GM12873 (cell line): Measurements from ENCODE around the gene NOC4L.

Source experiments
- TF ChIP-seq, protein P1 (sequence below): IDR thresholded peaks from 2 replicates; pipeline ENCODE4 v1.5.1; 2012; ENCODE audit warnings: low read depth, mild to moderate bottlenecking, moderate library complexity, low read length, control low read depth; ENCODE audit not compliant: insufficient read depth; ENCODE audit errors: missing control alignments

Gene NOC4L

DNA sequence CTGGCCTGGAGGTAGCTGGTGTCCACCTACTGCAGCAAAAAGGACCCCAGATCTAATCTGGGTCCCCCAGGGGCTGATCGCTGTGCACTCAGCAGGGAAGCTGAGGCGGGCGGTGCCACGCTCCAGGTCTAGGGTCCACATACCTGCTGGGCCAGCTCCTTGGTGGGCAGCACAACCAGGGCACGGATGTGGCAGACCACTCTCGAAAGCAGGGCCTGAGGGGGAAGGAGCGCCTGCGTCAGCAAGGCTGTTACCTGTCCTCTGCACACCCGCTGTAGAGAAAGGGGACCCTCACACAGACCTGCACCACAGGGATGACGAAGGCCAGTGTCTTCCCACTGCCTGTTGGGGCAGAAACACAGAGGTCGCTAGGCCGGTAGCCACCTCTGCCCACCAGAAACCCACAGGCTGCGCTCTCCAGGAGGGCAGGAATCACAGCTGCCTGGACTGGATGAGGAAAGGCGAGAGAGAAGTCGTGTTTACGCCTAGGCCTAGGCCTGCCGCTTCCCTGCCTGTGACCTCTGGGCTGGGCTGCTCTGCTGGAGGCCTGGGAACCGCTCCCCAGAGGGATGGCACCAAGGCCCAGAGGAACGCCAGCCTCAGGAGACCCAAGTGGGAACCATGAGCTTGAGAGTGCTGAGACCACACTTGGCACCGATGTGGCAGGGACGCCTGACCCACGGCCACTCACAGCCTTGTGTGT, 2.1 kb upstream of the NOC4L start:
- TF ChIP-seq, protein P1, sequence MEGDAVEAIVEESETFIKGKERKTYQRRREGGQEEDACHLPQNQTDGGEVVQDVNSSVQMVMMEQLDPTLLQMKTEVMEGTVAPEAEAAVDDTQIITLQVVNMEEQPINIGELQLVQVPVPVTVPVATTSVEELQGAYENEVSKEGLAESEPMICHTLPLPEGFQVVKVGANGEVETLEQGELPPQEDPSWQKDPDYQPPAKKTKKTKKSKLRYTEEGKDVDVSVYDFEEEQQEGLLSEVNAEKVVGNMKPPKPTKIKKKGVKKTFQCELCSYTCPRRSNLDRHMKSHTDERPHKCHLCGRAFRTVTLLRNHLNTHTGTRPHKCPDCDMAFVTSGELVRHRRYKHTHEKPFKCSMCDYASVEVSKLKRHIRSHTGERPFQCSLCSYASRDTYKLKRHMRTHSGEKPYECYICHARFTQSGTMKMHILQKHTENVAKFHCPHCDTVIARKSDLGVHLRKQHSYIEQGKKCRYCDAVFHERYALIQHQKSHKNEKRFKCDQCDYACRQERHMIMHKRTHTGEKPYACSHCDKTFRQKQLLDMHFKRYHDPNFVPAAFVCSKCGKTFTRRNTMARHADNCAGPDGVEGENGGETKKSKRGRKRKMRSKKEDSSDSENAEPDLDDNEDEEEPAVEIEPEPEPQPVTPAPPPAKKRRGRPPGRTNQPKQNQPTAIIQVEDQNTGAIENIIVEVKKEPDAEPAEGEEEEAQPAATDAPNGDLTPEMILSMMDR = no peak

DNA sequence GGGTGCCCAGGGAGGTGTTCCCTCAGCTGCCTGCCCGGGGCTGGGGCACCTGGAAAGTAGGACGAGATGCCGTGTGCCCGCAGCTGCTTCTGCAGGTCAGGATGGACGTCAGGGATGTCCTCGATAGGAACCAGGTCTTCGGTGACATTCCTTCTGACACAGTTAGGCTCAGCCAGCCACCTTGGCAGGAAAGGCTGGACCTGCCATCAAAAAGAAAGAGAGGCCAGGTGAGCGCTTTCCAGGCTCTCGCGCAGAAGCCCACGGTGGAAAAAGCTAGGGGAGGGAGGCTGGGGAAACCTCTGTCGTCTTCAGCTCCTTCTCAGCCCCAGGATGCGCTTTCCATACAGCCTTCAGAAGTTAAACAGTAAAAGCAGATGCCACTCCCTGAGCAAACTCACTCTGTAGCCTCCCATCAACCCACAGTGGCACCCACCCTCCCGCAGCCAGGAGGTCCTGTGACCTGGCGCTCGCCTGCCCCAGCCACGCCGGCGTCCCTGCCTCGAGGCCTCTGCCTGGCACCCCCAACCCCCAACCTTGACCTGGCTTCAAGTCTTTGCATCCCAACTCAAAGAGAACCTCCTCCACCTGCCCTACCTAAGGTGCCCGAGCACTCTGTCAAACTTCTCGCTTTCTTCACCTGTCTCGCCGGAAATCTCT, 1.4 kb upstream of the NOC4L start:
- TF ChIP-seq, protein P1 = no peak

DNA sequence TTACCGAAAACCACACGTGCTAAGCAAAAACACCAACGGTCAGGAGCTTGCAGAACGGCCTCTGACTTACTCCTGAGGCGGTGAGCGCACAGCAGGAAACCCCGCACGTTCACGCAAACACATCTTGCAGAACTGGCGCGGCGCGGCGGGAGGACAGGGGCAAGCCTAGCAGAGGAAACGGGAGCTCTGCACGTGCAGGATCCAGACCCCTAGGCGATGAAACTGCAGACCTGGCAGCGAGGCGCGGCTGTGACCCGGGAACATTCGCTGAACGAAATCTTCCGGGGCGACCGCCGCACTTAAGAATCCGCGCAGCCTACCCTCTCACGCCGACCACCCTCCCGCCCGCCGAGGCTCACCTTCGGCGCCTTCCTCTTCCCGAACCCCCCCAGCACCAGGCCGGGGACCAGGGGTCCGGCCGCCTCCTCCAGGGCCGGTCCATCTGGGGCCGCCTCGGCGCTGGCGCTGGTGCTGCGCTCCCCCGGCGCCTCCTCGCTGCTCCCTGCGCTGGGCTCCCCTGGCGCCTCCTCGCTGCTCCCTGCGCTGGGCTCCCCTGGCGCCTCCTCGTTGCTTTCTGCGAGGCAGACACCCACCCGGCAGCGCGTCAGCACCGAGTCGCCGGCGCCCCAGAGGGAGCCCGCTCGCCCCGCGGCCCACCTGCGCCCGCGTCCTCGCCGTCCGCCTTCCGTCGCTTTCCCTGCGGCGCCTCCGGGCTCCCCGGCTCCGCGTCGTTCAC, 753 bp upstream of the NOC4L start:
- TF ChIP-seq, protein P1 = no peak

DNA sequence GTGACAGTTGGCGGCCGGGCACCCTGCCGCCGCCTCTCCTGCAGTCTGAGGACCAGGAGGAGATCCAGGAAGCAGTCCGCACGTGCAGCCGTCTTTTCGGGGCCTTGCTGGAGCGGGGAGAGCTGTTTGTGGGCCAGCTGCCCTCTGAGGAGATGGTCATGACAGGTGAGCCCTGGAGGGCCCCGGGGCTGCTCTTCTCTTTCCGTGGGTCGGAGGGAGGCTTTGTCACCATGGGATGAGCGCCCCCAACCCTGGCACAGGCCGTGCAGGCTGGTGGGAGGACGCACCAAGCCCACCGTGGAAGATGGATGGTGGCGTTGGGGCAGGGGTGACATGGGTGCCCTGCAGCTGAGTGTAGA, 532 bp downstream of the NOC4L start:
- TF ChIP-seq, protein P1 = no peak

DNA sequence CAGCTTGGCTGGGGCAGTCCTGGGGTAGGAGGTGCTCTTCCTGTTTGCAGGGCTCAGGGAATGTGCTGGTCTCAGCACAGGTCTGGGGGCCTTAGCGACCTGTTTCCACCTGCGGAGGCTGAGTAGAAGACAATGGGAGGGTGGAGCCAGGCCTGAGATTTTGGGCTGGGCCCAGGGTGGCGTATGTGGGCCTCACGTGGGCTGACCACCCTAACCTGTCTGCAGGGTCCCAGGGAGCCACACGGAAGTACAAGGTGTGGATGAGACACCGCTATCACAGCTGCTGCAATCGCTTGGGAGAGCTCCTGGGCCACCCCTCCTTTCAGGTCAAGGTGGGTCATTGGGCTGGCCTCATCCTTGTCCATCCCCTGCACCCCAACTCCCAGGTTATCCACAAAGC, 1.1 kb downstream of the NOC4L start:
- TF ChIP-seq, protein P1 = no peak

DNA sequence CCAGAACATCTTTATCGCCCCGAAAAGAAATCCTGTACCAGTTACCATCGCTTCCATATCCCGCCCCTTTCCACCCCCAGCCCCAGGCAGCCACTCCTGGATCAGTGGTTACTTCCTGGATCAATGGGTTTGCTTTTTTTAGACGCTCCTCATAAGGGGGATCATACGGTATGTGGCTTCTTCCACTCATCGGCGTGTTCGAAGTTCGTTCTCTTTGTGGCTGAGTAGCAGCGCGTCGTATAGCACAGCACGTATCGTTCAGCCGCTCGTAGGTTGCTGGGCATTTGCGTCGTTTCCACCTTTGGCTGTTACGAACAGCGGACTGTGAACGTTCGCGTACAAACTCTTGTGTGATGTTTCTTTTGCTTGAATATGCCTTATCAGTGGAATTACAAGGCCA, 1.8 kb downstream of the NOC4L start:
- TF ChIP-seq, protein P1 = no peak

DNA sequence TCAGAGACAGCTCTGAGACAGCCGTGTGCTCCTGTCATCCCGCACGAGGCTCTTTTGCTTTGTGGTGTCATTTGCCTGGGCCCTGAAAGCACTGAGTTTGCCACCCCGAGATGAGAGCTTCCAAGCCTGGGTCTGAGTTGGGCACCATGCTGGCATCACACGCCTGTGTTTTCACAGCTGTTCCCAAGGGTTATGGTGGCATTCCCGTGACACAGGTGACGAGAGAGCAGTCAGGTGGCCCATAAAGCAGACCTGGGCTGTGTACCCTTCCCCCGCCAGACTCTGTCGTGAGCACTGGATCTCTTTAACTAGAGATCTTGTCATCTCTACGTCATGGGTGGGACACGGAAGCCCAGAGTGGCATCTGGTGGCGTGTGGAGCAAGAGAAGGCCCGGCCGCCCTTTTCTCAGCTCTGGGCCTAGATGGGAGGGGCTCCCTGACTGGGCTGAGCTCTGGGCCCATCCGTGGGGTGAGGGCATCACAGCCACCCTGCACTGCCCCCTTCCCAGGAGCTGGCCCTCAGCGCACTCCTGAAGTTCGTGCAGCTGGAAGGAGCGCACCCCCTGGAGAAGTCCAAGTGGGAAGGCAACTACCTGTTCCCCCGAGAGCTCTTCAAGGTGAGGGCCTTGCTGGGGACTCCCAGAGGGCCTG, 2.6 kb downstream of the NOC4L start:
- TF ChIP-seq, protein P1 = no peak
